ENCODE data around the gene SORL1-AS1.

The SORL1-AS1 gene

GRCh38 chr11:121450401-121450800 is 2.4 kb downstream of the SORL1-AS1 start:
- H3K4me1 ChIP-seq (ENCODE audit: control insufficient read depth, insufficient read depth, low read length): peaks cover 63% of the 10 kb centered on the region
- Mint-ChIP-seq H3K9me3 (no peaks in the 10 kb centered on the region), H3K27ac (peak overlapping the region; percentile 98 to 99), H3K27me3 (ENCODE audit: low read depth in 2 of 2) (no peaks in the 10 kb centered on the region), H3K36me3 (peaks cover 6% of the 10 kb centered on the region), H3K4me3 (peak overlapping the region; percentile 99), H3K4me1 (peaks cover 79 to 84% of the 10 kb centered on the region in 2 donors)
- H3K9me3 ChIP-seq (ENCODE audit: control insufficient read depth, insufficient read depth, low read length): no peaks in the 10 kb centered on the region
- no peaks in the 10 kb centered on the region for H3K27me3 ChIP-seq (ENCODE audit: control insufficient read depth, insufficient read depth, low read length)
- H3K4me3 ChIP-seq (ENCODE audit: low read length): peak overlapping the region; percentile 2
- ATAC-seq (no peak), DNase-seq (peak in 1 of 2 donors; percentile 50)
- intact Hi-C loops (cut with micrococcal nuclease): loop anchor here (2.0 kb wide), 1 partner anchor 32 kb away; no protein-coding TSS in a partner anchor
- WGBS (ENCODE audit: insufficient coverage): no CpG with 5 or more reads among the region's 1 CpG
- TF ChIP-seq CTCF (IDR thresholded peaks at IDR 0.05): no peak
- no peaks in the 10 kb centered on the region for H3K36me3 ChIP-seq (ENCODE audit: control insufficient read depth, insufficient read depth, low read length)
- H3K27ac ChIP-seq (ENCODE audit: low read length): peak overlapping the region; percentile 82

GRCh38 chr11:121449626-121450025 is 3.1 kb downstream of the SORL1-AS1 start:
- Histone ChIP-seq H3K4me1 (ENCODE audit: control insufficient read depth, insufficient read depth, low read length) (peaks cover 57% of the 10 kb centered on the region), H3K9me3 (ENCODE audit: control insufficient read depth, insufficient read depth, low read length) (no peaks in the 10 kb centered on the region), H3K27me3 (ENCODE audit: control insufficient read depth, insufficient read depth, low read length) (no peaks in the 10 kb centered on the region), H3K4me3 (ENCODE audit: low read length) (no peak overlapping the region), H3K27ac (ENCODE audit: low read length) (peak overlapping the region; percentile 82), H3K36me3 (ENCODE audit: control insufficient read depth, insufficient read depth, low read length) (no peaks in the 10 kb centered on the region)
- peak overlapping the region; percentile 98 to 99 for H3K27ac Mint-ChIP-seq
- peaks cover 71 to 78% of the 10 kb centered on the region in 2 donors for H3K4me1 Mint-ChIP-seq
- peaks cover 7% of the 10 kb centered on the region for H3K36me3 Mint-ChIP-seq
- no peaks in the 10 kb centered on the region for H3K9me3 Mint-ChIP-seq
- no peaks in the 10 kb centered on the region for H3K27me3 Mint-ChIP-seq (ENCODE audit: low read depth in 2 of 2)
- DNase-seq: peak in 1 of 2 donors; percentile 35
- TF ChIP-seq CTCF (IDR thresholded peaks at IDR 0.05): no peak
- H3K4me3 Mint-ChIP-seq: peak overlapping the region; percentile 74
- 85% methylated on average over 2 of the region's 2 CpGs for WGBS (ENCODE audit: insufficient coverage)
- ATAC-seq: no peak
- intact Hi-C loops (cut with micrococcal nuclease): loop anchor here (2.0 kb wide), 2 partner anchors 21 to 31 kb away; no protein-coding TSS in a partner anchor

GRCh38 chr11:121449123-121449522 is 3.6 kb downstream of the SORL1-AS1 start:
- Mint-ChIP-seq H3K4me1 (peaks cover 66 to 73% of the 10 kb centered on the region in 2 donors), H3K4me3 (peak overlapping the region; percentile 83), H3K9me3 (no peaks in the 10 kb centered on the region), H3K27ac (peak overlapping the region; percentile 98 to 99), H3K27me3 (ENCODE audit: low read depth in 2 of 2) (no peaks in the 10 kb centered on the region), H3K36me3 (peaks cover 12% of the 10 kb centered on the region)
- H3K4me3 ChIP-seq (ENCODE audit: low read length): no peak overlapping the region
- H3K27ac ChIP-seq (ENCODE audit: low read length): peak overlapping the region; percentile 82
- WGBS (ENCODE audit: insufficient coverage): 76% methylated on average over 3 of the region's 4 CpGs
- peaks cover 2% of the 10 kb centered on the region for H3K36me3 ChIP-seq (ENCODE audit: control insufficient read depth, insufficient read depth, low read length)
- H3K4me1 ChIP-seq (ENCODE audit: control insufficient read depth, insufficient read depth, low read length): peaks cover 52% of the 10 kb centered on the region
- intact Hi-C loops (cut with micrococcal nuclease): loop anchor here (2.0 kb wide), 1 partner anchor 20 kb away; no protein-coding TSS in a partner anchor
- no peak for TF ChIP-seq CTCF (IDR thresholded peaks at IDR 0.05)
- H3K27me3 ChIP-seq (ENCODE audit: control insufficient read depth, insufficient read depth, low read length): no peaks in the 10 kb centered on the region
- peak in 1 of 2 donors; percentile 64 for DNase-seq
- peak in 1 of 3 donors; percentile 31 for ATAC-seq
- H3K9me3 ChIP-seq (ENCODE audit: control insufficient read depth, insufficient read depth, low read length): no peaks in the 10 kb centered on the region

- no peaks in the 10 kb centered on the region for H3K27me3 ChIP-seq (ENCODE audit: control insufficient read depth, insufficient read depth, low read length)
- Mint-ChIP-seq H3K27ac (peak overlapping the region; percentile 98 to 99), H3K27me3 (ENCODE audit: low read depth in 2 of 2) (no peaks in the 10 kb centered on the region), H3K9me3 (no peaks in the 10 kb centered on the region), H3K4me3 (peak overlapping the region; percentile 83), H3K4me1 (peaks cover 60 to 67% of the 10 kb centered on the region in 2 donors), H3K36me3 (peaks cover 16% of the 10 kb centered on the region)
- WGBS (ENCODE audit: insufficient coverage): 63% methylated on average over 2 of the region's 3 CpGs
- H3K4me1 ChIP-seq (ENCODE audit: control insufficient read depth, insufficient read depth, low read length): peaks cover 46% of the 10 kb centered on the region
- H3K27ac ChIP-seq (ENCODE audit: low read length): peak overlapping the region; percentile 82
- DNase-seq: no peak
- no peak overlapping the region for H3K4me3 ChIP-seq (ENCODE audit: low read length)
- TF ChIP-seq CTCF (IDR thresholded peaks at IDR 0.05): no peak
- ATAC-seq: peak in 1 of 3 donors; percentile 38
- H3K36me3 ChIP-seq (ENCODE audit: control insufficient read depth, insufficient read depth, low read length): peaks cover 2% of the 10 kb centered on the region
- no peaks in the 10 kb centered on the region for H3K9me3 ChIP-seq (ENCODE audit: control insufficient read depth, insufficient read depth, low read length)
- intact Hi-C loops (cut with micrococcal nuclease): loop anchor here (2.0 kb wide), 1 partner anchor 20 kb away; no protein-coding TSS in a partner anchor
Measured at GRCh38 chr11:121448431-121448941, 4.3 kb downstream of the SORL1-AS1 start.

Measured in natural killer cell (primary cell).